ENCODE results near the gene SRD5A3. TPM values are rescaled to one million over a fixed set of nuclear protein-coding genes. Genes with fewer than 3 reads are reported as not detected.
"Not testable (repeated sequence)": the region's sequence is repeated elsewhere in the genome, so short reads cannot be mapped to it uniquely, and the experiment has no call there.

Gene SRD5A3
- total RNA-seq, 1 donor from 2014 or later, result 74.2 TPM

GRCh38 chr4:55356991-55357461, 11.0 kb downstream of the SRD5A3 start:
- no peak overlapping the region for H3K27ac Mint-ChIP-seq (ENCODE audit: unreplicated experiment)
- H3K4me3 Mint-ChIP-seq (ENCODE audit: unreplicated experiment), result peak overlapping the region; percentile 14

GRCh38 chr4:55358246-55358645, 12.2 kb downstream of the SRD5A3 start:
- H3K9me3 Mint-ChIP-seq (ENCODE audit: unreplicated experiment), result no peaks in the 10 kb centered on the region
- peaks cover 8% of the 10 kb centered on the region for H3K27me3 Mint-ChIP-seq (ENCODE audit: unreplicated experiment)

More at GRCh38 chr4:55356991-55357461, 11.0 kb downstream of the SRD5A3 start:
- H3K4me1 Mint-ChIP-seq (ENCODE audit: unreplicated experiment), result peaks cover 8% of the 10 kb centered on the region
- H3K27me3 Mint-ChIP-seq (ENCODE audit: unreplicated experiment), result peaks cover 8% of the 10 kb centered on the region
- TF ChIP-seq CTCF (IDR thresholded peaks at IDR 0.05; ENCODE audit: unreplicated experiment), result no peak
- H3K9me3 Mint-ChIP-seq (ENCODE audit: unreplicated experiment), result no peaks in the 10 kb centered on the region
- peaks cover 42% of the 10 kb centered on the region for H3K36me3 Mint-ChIP-seq (ENCODE audit: low read depth, unreplicated experiment)
- DNase-seq (ENCODE audit: low spot score), result no peak

GRCh38 chr4:55358668-55359067, 12.6 kb downstream of the SRD5A3 start:
- H3K27me3 Mint-ChIP-seq (ENCODE audit: unreplicated experiment), result peaks cover 8% of the 10 kb centered on the region
- no peak for TF ChIP-seq CTCF (IDR thresholded peaks at IDR 0.05; ENCODE audit: unreplicated experiment)
- no peak for DNase-seq (ENCODE audit: low spot score)
- H3K36me3 Mint-ChIP-seq (ENCODE audit: low read depth, unreplicated experiment), result peaks cover 33% of the 10 kb centered on the region
- H3K4me3 Mint-ChIP-seq (ENCODE audit: unreplicated experiment), result no peak overlapping the region
- H3K27ac Mint-ChIP-seq (ENCODE audit: unreplicated experiment), result no peak overlapping the region
- peaks cover 13% of the 10 kb centered on the region for H3K4me1 Mint-ChIP-seq (ENCODE audit: unreplicated experiment)
- H3K9me3 Mint-ChIP-seq (ENCODE audit: unreplicated experiment), result no peaks in the 10 kb centered on the region

More at GRCh38 chr4:55358246-55358645, 12.2 kb downstream of the SRD5A3 start:
- DNase-seq (ENCODE audit: low spot score), result no peak
- no peak for TF ChIP-seq CTCF (IDR thresholded peaks at IDR 0.05; ENCODE audit: unreplicated experiment)
- H3K4me3 Mint-ChIP-seq (ENCODE audit: unreplicated experiment), result no peak overlapping the region
- peaks cover 32% of the 10 kb centered on the region for H3K36me3 Mint-ChIP-seq (ENCODE audit: low read depth, unreplicated experiment)
- no peak overlapping the region for H3K27ac Mint-ChIP-seq (ENCODE audit: unreplicated experiment)
- H3K4me1 Mint-ChIP-seq (ENCODE audit: unreplicated experiment), result peaks cover 9% of the 10 kb centered on the region

DNA sequence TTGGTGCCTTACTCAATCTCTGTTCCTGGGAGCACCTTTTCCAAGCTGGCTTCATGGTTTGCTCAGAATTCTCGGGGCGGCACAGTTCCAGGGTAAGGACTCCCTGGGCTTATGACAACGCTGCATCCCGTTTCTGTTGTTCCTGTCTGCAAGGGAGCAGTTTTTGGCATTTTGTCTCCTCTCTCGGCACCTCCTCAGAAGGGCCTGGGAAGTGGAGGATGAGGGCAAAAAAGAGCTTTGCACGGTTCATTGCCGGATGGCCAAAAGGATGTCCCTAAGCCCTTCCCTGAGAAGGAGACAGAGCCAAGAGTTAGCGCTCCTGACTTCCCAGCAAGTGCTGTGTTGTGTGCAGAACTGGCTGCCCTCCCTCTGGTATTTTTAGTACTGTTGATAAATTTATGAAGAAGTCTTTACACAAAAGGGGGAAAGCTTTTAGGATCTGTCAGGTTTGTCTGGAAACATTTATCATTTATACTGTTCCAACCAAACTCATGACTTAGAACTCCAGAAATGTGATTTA, 13.4 kb downstream of the SRD5A3 start:
- Mint-ChIP-seq H3K4me3 (ENCODE audit: unreplicated experiment) (no peak overlapping the region), H3K27me3 (ENCODE audit: unreplicated experiment) (peaks cover 8% of the 10 kb centered on the region)
- no peak for DNase-seq (ENCODE audit: low spot score)

DNA sequence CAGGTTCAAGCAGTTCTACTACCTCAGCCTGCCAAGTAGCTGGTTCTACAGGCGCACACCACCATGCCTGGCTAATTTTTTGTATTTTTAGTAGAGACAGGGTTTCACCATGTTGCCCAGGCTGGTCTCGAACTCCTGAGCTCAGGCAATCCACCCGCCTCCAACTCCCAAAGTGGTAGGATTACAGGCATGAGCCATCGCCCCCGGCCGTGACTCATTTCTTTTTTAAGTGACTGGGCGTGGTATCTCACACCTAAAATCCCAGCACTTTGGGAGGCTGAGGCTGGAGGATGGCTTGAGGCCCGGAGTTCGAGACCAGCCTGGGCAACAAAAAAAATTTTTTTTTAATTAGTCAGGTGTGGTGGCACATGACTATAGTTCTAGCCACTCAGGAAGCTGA, 16.9 kb downstream of the SRD5A3 start:
- H3K4me1 Mint-ChIP-seq (ENCODE audit: unreplicated experiment), result peaks cover 47% of the 10 kb centered on the region
- H3K36me3 Mint-ChIP-seq (ENCODE audit: low read depth, unreplicated experiment), result peaks cover 33% of the 10 kb centered on the region
- not testable (repeated sequence) for DNase-seq (ENCODE audit: low spot score); H3K27ac Mint-ChIP-seq (ENCODE audit: unreplicated experiment); H3K9me3 Mint-ChIP-seq (ENCODE audit: unreplicated experiment); H3K4me3 Mint-ChIP-seq (ENCODE audit: unreplicated experiment); H3K27me3 Mint-ChIP-seq (ENCODE audit: unreplicated experiment)

More for the DNA sequence above, 13.4 kb downstream of the SRD5A3 start:
- no peak for TF ChIP-seq CTCF (IDR thresholded peaks at IDR 0.05; ENCODE audit: unreplicated experiment)
- H3K4me1 Mint-ChIP-seq (ENCODE audit: unreplicated experiment), result peaks cover 19% of the 10 kb centered on the region
- H3K36me3 Mint-ChIP-seq (ENCODE audit: low read depth, unreplicated experiment), result peaks cover 32% of the 10 kb centered on the region
- H3K27ac Mint-ChIP-seq (ENCODE audit: unreplicated experiment), result no peak overlapping the region
- no peaks in the 10 kb centered on the region for H3K9me3 Mint-ChIP-seq (ENCODE audit: unreplicated experiment)

Measured in endothelial cell (in vitro differentiated cells).